CD4-positive, alpha-beta T cell treated with Interleukin-15 for 4 hours (primary cell): ENCODE data around the gene GPATCH1.
"Not testable (repeated sequence)": the region's sequence is repeated elsewhere in the genome, so short reads cannot be mapped to it uniquely, and the experiment has no call there.

ENCODE experiments used
- DNase-seq: peaks from one replicate; pipeline ENCODE4 v3.0.0-alpha.2; 2020; ENCODE audit warnings: low spot score

GPATCH1 gene

GRCh38 chr19:33080761-33081681, at the start of gene GPATCH1:
GPATCH1 (plus strand) TSS chr19:33081181; CDS start chr19:33081194, 13 bp downstream.
- DNase-seq: peak; percentile 88

- no peak for DNase-seq
Observed at GRCh38 chr19:33032218-33032781, 48.7 kb upstream of the GPATCH1 start.

- DNase-seq: no peak
Observed at GRCh38 chr19:33035461-33035860, 45.5 kb upstream of the GPATCH1 start.

GRCh38 chr19:33036370-33037167, 44.4 kb upstream of the GPATCH1 start:
- not testable (repeated sequence) for DNase-seq

- DNase-seq: not testable (repeated sequence)
Observed at GRCh38 chr19:33037168-33038025, 43.6 kb upstream of the GPATCH1 start.

- no peak for DNase-seq
Observed at GRCh38 chr19:33039108-33039599, 41.8 kb upstream of the GPATCH1 start.

GRCh38 chr19:33039815-33040214, 41.2 kb upstream of the GPATCH1 start:
- no peak for DNase-seq

GRCh38 chr19:33040994-33041827, 39.8 kb upstream of the GPATCH1 start:
- no peak for DNase-seq

GRCh38 chr19:33041828-33042160, 39.2 kb upstream of the GPATCH1 start:
- not testable (repeated sequence) for DNase-seq

- DNase-seq: no peak
Observed at GRCh38 chr19:33047422-33047821, 33.6 kb upstream of the GPATCH1 start.

- no peak for DNase-seq
Observed at GRCh38 chr19:33048806-33049676, 31.9 kb upstream of the GPATCH1 start.

- DNase-seq: no peak
Observed at GRCh38 chr19:33050110-33050509, 30.9 kb upstream of the GPATCH1 start.

GRCh38 chr19:33052352-33052972, 28.5 kb upstream of the GPATCH1 start:
- DNase-seq: no peak

- no peak for DNase-seq
Observed at GRCh38 chr19:33054623-33055022, 26.4 kb upstream of the GPATCH1 start.

- no peak for DNase-seq
Observed at GRCh38 chr19:33055718-33056117, 25.3 kb upstream of the GPATCH1 start.

- no peak for DNase-seq
Observed at GRCh38 chr19:33060586-33060985, 20.4 kb upstream of the GPATCH1 start.

- no peak for DNase-seq
Observed at GRCh38 chr19:33062902-33063301, 18.1 kb upstream of the GPATCH1 start.

- DNase-seq: no peak
Observed at GRCh38 chr19:33063356-33063752, 17.6 kb upstream of the GPATCH1 start.
